ENCODE data around the gene SLC40A1.

SLC40A1 gene

GRCh38 chr2:189574793-189575475, 5.7 kb downstream of the SLC40A1 start:
- Histone ChIP-seq H3K27me3 (ENCODE audit: control insufficient read depth, low read length) (peaks cover 15% of the 10 kb centered on the region), H3K4me2 (ENCODE audit: low read length) (no peak overlapping the region), H3K79me2 (ENCODE audit: control insufficient read depth, low read length) (no peaks in the 10 kb centered on the region), H3K4me1 (ENCODE audit: control insufficient read depth, low read length) (no peaks in the 10 kb centered on the region), H3K4me3 (ENCODE audit: low read length) (no peak overlapping the region), H4K20me1 (ENCODE audit: control insufficient read depth, insufficient read depth, low read depth, low read length) (no peaks in the 10 kb centered on the region), H3K9me2 (replicated peaks; ENCODE audit: control insufficient read depth, low read length) (no peaks in the 10 kb centered on the region), H3F3A (ENCODE audit: control insufficient read depth, insufficient read depth) (no peaks in the 10 kb centered on the region), H3K36me3 (ENCODE audit: control insufficient read depth, low read length) (no peaks in the 10 kb centered on the region), H3K9me3 (ENCODE audit: control insufficient read depth, insufficient read depth, low read length) (no peaks in the 10 kb centered on the region), H3K27ac (ENCODE audit: low read depth, low read length) (no peak overlapping the region)
- no peak for TF ChIP-seq CTCF (IDR thresholded peaks at IDR 0.05; ENCODE audit: low read depth, low read length, poor library complexity, severe bottlenecking)
- TF ChIP-seq EZH2phosphoT487 (IDR thresholded peaks at IDR 0.05; ENCODE audit: borderline replicate concordance, low read length) = no peak

- Histone ChIP-seq H3K27ac (ENCODE audit: low read depth, low read length) (no peak overlapping the region), H3K4me3 (ENCODE audit: low read length) (no peak overlapping the region)
- TF ChIP-seq EZH2phosphoT487 (IDR thresholded peaks at IDR 0.05; ENCODE audit: borderline replicate concordance, low read length) (no peak), CTCF (IDR thresholded peaks at IDR 0.05; ENCODE audit: low read depth, low read length, poor library complexity, severe bottlenecking) (no peak)
Measured at GRCh38 chr2:189570570-189571031, 10.0 kb downstream of the SLC40A1 start.

GRCh38 chr2:189569295-189569910, 11.2 kb downstream of the SLC40A1 start:
- Histone ChIP-seq H3K9me3 (ENCODE audit: control insufficient read depth, insufficient read depth, low read length) (no peaks in the 10 kb centered on the region), H3F3A (ENCODE audit: control insufficient read depth, insufficient read depth) (no peaks in the 10 kb centered on the region), H3K4me1 (ENCODE audit: control insufficient read depth, low read length) (no peaks in the 10 kb centered on the region), H3K79me2 (ENCODE audit: control insufficient read depth, low read length) (no peaks in the 10 kb centered on the region), H3K9me2 (replicated peaks; ENCODE audit: control insufficient read depth, low read length) (no peaks in the 10 kb centered on the region), H3K27me3 (ENCODE audit: control insufficient read depth, low read length) (peaks cover 3% of the 10 kb centered on the region; the same call in 1 of the 2 replicates), H3K36me3 (ENCODE audit: control insufficient read depth, low read length) (no peaks in the 10 kb centered on the region), H3K27ac (ENCODE audit: low read depth, low read length) (no peak overlapping the region), H3K4me3 (ENCODE audit: low read length) (no peak overlapping the region), H3K4me2 (ENCODE audit: low read length) (no peak overlapping the region), H4K20me1 (ENCODE audit: control insufficient read depth, insufficient read depth, low read depth, low read length) (no peaks in the 10 kb centered on the region)
- TF ChIP-seq CTCF (IDR thresholded peaks at IDR 0.05; ENCODE audit: low read depth, low read length, poor library complexity, severe bottlenecking) (no peak), EZH2phosphoT487 (IDR thresholded peaks at IDR 0.05; ENCODE audit: borderline replicate concordance, low read length) (no peak)

More at GRCh38 chr2:189570570-189571031, 10.0 kb downstream of the SLC40A1 start:
- Histone ChIP-seq H4K20me1 (ENCODE audit: control insufficient read depth, insufficient read depth, low read depth, low read length) (no peaks in the 10 kb centered on the region), H3K4me2 (ENCODE audit: low read length) (no peak overlapping the region), H3K4me1 (ENCODE audit: control insufficient read depth, low read length) (no peaks in the 10 kb centered on the region), H3K36me3 (ENCODE audit: control insufficient read depth, low read length) (no peaks in the 10 kb centered on the region), H3K79me2 (ENCODE audit: control insufficient read depth, low read length) (no peaks in the 10 kb centered on the region), H3K9me2 (replicated peaks; ENCODE audit: control insufficient read depth, low read length) (no peaks in the 10 kb centered on the region), H3K9me3 (ENCODE audit: control insufficient read depth, insufficient read depth, low read length) (no peaks in the 10 kb centered on the region), H3K27me3 (ENCODE audit: control insufficient read depth, low read length) (peaks cover 7% of the 10 kb centered on the region; the same call in 1 of the 2 replicates), H3F3A (ENCODE audit: control insufficient read depth, insufficient read depth) (no peaks in the 10 kb centered on the region)

Data from DOHH2 (cell line).